HG03108 (cell line): ENCODE measurements around the gene DUSP8.
"Not testable (repeated sequence)": the region's sequence is repeated elsewhere in the genome, so short reads cannot be mapped to it uniquely, and the experiment has no call there.

ENCODE experiments used
- ATAC-seq: cut with Tn5 transposase; IDR thresholded peaks from one replicate; pipeline ENCODE4 v1.9.1; 2021; ENCODE audit warnings: moderate library complexity; ENCODE audit not compliant: unreplicated experiment

Gene DUSP8

GRCh38 chr11:1518301-1518700, 53.8 kb downstream of the DUSP8 start:
- no peak for ATAC-seq

GRCh38 chr11:1517117-1518005, 54.7 kb downstream of the DUSP8 start:
- no peak for ATAC-seq

DNA sequence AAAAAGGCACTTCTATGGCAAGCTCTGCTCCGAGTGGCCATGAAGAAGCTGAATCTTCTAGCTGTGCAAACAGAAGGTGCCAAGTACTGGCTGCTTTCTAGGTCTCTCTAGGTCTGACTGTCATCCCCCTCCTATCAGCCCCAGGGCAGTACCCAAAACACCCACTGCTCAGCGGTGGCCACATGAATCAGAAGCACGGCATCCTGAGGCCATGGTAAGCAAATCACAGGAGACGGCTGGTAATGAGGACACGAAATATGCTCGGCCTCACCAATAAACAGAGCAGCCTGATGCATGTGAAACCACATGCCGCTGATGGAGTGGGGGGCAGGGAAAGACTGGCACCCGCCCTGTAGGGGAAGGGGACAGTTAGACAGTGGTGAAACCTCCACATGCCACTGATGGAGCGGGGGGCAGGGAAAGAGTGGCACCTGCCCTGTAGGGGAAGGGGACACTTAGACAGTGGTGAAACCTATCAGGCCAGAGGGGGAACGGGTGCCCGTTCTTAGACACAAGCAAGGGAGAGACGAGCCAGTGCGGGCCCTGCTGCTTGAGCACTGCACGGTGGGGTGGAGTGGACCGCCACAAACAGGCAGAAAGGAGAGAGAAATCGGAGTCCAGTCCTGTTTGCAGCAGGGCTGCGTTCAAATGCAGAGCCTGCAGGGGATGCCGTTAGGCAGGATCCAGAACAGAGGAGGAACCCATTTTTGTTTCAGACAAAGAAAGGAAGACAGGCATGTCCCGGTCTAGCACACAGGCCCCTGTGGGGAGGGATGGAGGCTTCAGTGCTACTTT, 55.6 kb downstream of the DUSP8 start:
- ATAC-seq: no peak

GRCh38 chr11:1515082-1516060, 56.7 kb downstream of the DUSP8 start:
- ATAC-seq: no peak

GRCh38 chr11:1514336-1515061, 57.6 kb downstream of the DUSP8 start:
- ATAC-seq: no peak

DNA sequence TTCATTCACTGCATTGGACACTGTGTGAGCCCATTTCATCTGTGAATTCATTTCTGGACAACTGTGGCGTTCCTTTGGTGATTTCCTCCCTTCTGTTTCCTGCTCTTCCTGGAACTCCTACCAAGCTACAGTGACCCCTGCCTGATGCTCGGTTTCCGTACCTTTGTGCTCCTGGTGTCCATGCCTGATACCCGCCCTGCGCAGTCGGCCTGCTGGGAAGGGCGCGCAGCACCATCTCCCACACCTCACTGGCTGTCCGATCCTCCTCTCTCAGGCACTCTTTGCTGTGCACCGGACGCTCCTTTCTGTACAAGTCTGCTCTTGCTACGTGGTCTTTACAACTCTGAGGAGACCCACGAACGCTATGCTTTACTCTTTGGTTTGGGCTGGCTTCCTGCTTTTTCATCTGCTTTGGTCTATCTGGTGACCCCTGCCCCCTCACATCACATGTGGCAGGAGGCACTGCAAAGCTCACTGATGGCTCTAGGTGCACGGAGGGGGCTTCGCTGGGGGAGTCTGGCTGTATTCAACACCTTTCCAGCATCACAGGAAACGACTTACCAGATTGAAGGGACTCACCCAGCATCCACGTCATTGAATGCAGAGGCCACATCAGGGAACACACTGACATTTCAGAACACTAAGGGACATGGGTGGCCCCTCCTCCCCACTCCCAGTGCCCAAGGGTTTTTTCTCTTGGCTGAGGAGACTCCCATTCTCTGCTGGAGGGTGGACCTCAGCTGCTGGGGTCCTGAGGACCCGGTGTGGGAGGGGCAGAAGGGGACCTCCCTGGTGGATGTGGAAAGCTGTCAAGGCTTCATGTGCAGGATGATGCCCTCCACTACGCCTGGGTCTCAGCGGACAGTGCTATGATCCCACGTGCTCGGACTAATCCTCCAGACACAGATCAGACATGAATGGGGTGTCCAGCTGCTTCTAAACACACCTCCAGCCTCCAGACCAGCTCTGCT, 58.5 kb downstream of the DUSP8 start:
- no peak for ATAC-seq

DNA sequence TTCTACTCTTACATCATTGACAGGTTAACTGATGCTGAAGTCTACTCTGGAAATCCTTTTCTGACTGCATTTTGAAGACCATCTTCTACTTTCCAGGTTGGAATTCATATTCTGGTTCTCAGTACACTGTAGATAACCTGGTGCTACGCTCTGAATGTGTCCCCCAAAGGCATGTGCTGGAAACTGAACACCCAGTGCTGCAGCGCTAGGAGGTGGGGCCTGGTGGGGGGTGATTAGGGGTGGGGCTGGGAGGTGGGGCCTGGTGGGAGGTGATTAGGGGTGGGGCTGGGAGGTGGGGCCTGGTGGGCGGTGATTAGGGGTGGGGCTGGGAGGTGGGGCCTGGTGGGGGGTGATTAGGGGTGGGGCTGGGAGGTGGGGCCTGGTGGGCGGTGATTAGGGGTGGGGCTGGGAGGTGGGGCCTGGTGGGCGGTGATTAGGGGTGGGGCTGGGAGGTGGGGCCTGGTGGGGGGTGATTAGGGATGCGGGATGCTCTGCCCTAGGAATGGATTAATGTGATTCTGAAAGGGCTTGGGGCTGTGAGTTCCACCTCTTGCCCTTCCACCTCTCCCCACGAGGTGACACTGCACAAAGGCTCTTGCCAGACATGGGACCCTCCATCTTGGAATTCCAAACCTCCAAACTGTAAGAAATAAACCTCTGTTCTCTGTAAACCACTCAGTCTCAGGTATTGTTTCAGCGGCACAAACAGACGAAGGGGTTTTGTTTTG, 59.4 kb downstream of the DUSP8 start:
- not testable (repeated sequence) for ATAC-seq

DNA sequence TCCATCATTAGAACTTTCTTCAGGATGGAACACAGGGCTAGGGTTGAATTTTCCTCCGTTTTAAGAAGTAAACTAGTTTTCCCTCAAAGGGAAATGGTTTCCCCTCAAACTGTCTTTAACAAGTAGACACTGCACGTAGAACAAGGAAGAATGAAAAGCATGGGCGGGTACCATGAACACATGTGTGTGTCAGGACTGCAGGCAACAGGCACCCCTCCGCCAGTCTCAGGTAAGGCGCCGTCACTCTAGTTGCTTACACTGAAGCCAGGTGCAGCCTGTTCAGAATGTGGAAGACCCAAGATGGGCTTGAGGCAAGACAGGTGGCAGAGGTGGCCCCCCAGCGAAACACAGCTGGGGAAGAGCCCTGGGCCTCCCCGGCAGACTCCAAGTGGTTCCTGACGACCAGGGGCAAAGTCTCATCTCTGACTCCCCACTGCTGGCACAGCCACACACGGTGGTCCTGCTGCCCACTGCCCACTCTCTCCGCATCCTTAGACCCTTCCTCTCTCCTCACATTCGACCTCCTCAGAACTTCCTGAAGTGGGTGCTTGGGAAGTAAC, 60.1 kb downstream of the DUSP8 start:
- no peak for ATAC-seq

- no peak for ATAC-seq
Measured at GRCh38 chr11:1510928-1511327, 61.1 kb downstream of the DUSP8 start.

- not testable (repeated sequence) for ATAC-seq
Measured at GRCh38 chr11:1510351-1510750, 61.7 kb downstream of the DUSP8 start.

DNA sequence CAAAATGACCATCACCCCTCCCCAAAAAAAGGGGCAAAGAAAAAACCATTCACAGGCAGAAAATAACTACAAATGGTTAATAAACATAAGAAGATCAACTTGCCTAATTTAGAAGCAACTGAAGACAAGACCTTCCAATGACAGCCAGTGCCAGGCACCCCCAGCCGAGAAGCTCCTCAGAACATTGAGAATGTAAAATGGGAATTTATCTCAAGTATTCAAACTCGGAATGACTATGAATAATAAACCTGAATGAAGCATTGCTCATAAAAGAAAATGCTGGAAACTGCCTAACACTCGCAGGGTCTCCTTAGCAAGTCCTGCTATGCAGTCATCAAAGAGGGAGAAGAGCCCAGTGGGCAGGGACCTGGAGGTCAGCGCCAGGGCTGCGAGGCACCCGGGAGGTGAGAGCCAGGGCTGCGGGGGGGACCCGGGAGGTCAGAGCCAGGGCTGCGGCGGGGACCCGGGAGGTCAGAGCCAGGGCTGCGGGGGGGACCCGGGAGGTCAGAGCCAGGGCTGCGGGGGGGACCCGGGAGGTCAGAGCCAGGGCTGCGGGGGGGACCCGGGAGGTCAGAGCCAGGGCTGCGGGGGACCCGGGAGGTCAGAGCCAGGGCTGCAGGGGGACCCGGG, 62.3 kb downstream of the DUSP8 start:
- no peak for ATAC-seq

GRCh38 chr11:1508986-1509385, 63.1 kb downstream of the DUSP8 start:
- ATAC-seq: no peak

GRCh38 chr11:1508491-1508891, 63.6 kb downstream of the DUSP8 start:
- ATAC-seq: no peak

GRCh38 chr11:1507381-1508140, 64.5 kb downstream of the DUSP8 start:
- ATAC-seq: no peak

GRCh38 chr11:1506981-1507380, 65.1 kb downstream of the DUSP8 start:
- no peak for ATAC-seq

- ATAC-seq: no peak
Measured at GRCh38 chr11:1505480-1505879, 66.6 kb downstream of the DUSP8 start.
